ENCODE measurements around the gene BBS2.

The BBS2 gene

GRCh38 chr16:56488035-56488434, 31.8 kb downstream of the BBS2 start:
- no peak overlapping the region for H3K4me3 ChIP-seq (ENCODE audit: low read depth, low read length)
- TF ChIP-seq CTCF (IDR thresholded peaks at IDR 0.05; ENCODE audit: control insufficient read depth, extremely low read depth, insufficient read depth): no peak
- DNase-seq (ENCODE audit: low read depth): no peak

- H3K4me3 ChIP-seq (ENCODE audit: low read depth, low read length): no peak overlapping the region
- no peak for DNase-seq (ENCODE audit: low read depth)
- no peak for TF ChIP-seq CTCF (IDR thresholded peaks at IDR 0.05; ENCODE audit: control insufficient read depth, extremely low read depth, insufficient read depth)
Observed at GRCh38 chr16:56483394-56483793, 36.4 kb downstream of the BBS2 start.

GRCh38 chr16:56482683-56483236, 37.1 kb downstream of the BBS2 start:
- no peak for DNase-seq (ENCODE audit: low read depth)
- no peak for TF ChIP-seq CTCF (IDR thresholded peaks at IDR 0.05; ENCODE audit: control insufficient read depth, extremely low read depth, insufficient read depth)
- no peak overlapping the region for H3K4me3 ChIP-seq (ENCODE audit: low read depth, low read length)

- DNase-seq (ENCODE audit: low read depth): no peak
- TF ChIP-seq CTCF (IDR thresholded peaks at IDR 0.05; ENCODE audit: control insufficient read depth, extremely low read depth, insufficient read depth): no peak
- no peak overlapping the region for H3K4me3 ChIP-seq (ENCODE audit: low read depth, low read length)
Observed at GRCh38 chr16:56481468-56482122, 38.2 kb downstream of the BBS2 start.

GRCh38 chr16:56480776-56481467, 38.9 kb downstream of the BBS2 start:
- DNase-seq (ENCODE audit: low read depth): no peak
- TF ChIP-seq CTCF (IDR thresholded peaks at IDR 0.05; ENCODE audit: control insufficient read depth, extremely low read depth, insufficient read depth): no peak
- H3K4me3 ChIP-seq (ENCODE audit: low read depth, low read length): no peak overlapping the region

GRCh38 chr16:56479469-56479868, 40.4 kb downstream of the BBS2 start:
- DNase-seq (ENCODE audit: low read depth): no peak
- no peak overlapping the region for H3K4me3 ChIP-seq (ENCODE audit: low read depth, low read length)
- no peak for TF ChIP-seq CTCF (IDR thresholded peaks at IDR 0.05; ENCODE audit: control insufficient read depth, extremely low read depth, insufficient read depth)

Data from LNCaP clone FGC (cell line).